ENCODE data around the gene PBX3. TPM values are rescaled to one million over a fixed set of nuclear protein-coding genes. Genes with fewer than 3 reads are reported as not detected.

The PBX3 gene
- total RNA-seq = 23.8 and 27.6 TPM in 2 replicates

DNA sequence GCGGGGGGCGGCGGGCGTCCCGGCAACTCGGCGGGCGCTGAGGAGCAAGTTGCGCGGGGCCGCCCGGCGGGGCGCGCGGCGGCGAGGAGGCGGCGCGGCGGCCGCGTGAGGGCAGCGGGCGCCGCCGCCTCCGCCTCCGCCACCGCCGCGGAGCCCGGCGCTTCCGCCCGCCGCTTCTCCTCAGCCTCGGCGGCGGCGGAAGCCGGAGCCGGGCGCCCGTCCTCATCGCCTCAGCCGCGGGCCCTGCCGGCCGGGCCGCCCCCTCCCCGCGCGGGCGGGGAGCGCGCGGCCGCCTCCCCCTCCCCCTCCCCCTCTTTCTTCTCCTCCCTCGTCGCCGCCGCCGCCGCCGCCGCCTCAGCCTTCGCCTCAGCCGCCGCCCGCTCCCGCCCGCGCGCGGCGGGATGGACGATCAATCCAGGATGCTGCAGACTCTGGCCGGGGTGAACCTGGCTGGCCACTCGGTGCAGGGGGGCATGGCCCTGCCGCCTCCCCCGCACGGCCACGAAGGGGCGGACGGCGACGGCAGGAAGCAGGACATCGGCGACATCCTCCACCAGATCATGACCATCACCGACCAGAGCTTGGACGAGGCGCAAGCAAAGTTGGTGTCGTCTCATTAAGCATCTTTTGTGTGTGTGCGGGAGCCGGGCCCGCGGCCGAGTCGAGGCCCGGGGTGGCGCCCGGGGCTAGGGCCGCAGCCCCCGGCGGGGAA lies at the start of gene PBX3:
Gene PBX3, plus strand, starts transcription at position 321 of the 712 bp plus-strand sequence.
- TF ChIP-seq, protein P1, sequence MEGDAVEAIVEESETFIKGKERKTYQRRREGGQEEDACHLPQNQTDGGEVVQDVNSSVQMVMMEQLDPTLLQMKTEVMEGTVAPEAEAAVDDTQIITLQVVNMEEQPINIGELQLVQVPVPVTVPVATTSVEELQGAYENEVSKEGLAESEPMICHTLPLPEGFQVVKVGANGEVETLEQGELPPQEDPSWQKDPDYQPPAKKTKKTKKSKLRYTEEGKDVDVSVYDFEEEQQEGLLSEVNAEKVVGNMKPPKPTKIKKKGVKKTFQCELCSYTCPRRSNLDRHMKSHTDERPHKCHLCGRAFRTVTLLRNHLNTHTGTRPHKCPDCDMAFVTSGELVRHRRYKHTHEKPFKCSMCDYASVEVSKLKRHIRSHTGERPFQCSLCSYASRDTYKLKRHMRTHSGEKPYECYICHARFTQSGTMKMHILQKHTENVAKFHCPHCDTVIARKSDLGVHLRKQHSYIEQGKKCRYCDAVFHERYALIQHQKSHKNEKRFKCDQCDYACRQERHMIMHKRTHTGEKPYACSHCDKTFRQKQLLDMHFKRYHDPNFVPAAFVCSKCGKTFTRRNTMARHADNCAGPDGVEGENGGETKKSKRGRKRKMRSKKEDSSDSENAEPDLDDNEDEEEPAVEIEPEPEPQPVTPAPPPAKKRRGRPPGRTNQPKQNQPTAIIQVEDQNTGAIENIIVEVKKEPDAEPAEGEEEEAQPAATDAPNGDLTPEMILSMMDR (IDR thresholded peaks at IDR 0.05; ENCODE audit: insufficient read depth, low read depth, low read length) = no peak
- DNase-seq (ENCODE audit: low read depth) = no peak

DNA sequence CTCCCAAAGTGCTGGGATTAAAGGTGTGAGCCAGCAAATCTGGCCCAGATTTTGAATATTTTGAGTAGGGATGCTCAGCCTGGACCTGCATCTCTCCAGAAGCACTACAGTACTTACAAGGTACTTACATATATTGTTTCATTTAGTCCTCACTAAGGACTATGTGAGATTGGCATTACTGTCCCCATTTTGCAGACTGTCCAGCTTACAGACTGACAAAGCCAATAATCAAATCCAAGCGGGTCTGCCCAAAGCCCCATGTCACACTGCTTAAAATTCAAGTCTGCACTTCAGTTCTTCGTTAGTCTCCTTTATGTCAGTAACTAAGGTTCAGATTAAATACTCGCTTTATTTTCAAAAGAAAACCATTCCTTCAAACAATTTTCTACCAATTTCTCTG lies 47.3 kb upstream of the PBX3 start:
- TF ChIP-seq, protein P1 (IDR thresholded peaks at IDR 0.05; ENCODE audit: insufficient read depth, low read depth, low read length) = no peak
- H3K4me3 ChIP-seq (ENCODE audit: low read depth, low read length) = no peak overlapping the region
- DNase-seq (ENCODE audit: low read depth) = no peak

More for the DNA sequence above, at the start of gene PBX3:
- H3K4me3 ChIP-seq (ENCODE audit: low read depth, low read length) = peak within 1 kb of the TSS; percentile 79

DNA sequence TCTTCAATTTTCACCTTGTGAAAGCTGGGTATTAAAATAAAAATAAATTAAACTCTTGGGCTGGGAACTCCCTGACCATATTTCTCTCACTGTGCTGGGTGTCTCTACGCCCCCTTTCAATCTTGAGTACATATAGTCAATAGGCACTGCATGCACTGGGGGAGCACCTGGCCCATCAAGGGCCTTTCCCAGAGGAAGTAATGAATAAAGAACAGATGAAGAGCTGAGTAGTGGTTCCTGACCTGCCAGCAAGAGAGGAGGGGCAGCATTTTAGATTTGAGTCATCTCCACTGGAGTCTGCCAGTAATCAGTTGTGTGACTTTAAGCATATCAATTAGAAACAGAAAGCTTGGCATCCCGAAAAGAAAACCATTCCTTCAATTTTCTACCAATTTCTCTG lies 46.4 kb upstream of the PBX3 start:
- DNase-seq (ENCODE audit: low read depth) = no peak
- TF ChIP-seq, protein P1 (IDR thresholded peaks at IDR 0.05; ENCODE audit: insufficient read depth, low read depth, low read length) = no peak
- H3K4me3 ChIP-seq (ENCODE audit: low read depth, low read length) = no peak overlapping the region

DNA sequence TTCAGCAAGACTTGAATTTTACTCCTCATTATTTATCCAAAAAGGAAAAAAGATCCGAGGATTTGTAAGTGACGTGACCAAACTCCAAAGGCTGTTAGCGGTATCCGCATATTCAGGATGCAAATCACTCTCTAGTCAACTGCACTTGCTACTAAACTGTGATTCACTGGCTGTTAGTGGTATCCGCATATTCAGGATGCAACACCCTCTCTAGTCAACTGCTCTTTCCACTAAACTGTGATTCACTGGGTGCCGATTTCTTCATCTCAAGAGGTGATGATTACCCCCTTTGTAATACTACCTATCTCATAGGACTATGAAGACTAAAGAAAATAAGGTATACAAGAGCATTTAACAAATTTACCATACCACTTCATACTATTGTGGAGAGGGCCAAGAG lies 45.8 kb upstream of the PBX3 start:
- TF ChIP-seq, protein P1 (IDR thresholded peaks at IDR 0.05; ENCODE audit: insufficient read depth, low read depth, low read length) = no peak
- no peak overlapping the region for H3K4me3 ChIP-seq (ENCODE audit: low read depth, low read length)
- DNase-seq (ENCODE audit: low read depth) = no peak

DNA sequence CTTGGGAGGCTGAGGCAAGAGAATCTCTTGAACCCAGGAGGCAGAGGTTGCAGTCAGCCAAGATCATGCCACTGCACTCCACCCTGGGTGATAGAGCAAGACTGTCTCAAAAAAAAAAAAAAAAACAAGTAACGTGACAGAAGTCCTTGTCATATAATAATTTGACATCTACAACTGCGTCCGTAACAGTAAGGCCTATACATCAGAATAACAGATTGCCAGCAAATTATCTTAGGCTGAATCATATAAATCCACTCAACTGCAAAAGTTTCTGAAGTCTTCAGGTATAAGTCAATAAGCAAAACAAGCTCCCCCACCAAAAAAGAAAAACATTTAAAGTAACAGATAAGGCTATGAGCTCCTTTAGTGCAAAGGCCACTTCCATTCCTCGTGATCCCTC lies 43.5 kb upstream of the PBX3 start:
- no peak for DNase-seq (ENCODE audit: low read depth)
- no peak overlapping the region for H3K4me3 ChIP-seq (ENCODE audit: low read depth, low read length)
- TF ChIP-seq, protein P1 (IDR thresholded peaks at IDR 0.05; ENCODE audit: insufficient read depth, low read depth, low read length) = no peak

DNA sequence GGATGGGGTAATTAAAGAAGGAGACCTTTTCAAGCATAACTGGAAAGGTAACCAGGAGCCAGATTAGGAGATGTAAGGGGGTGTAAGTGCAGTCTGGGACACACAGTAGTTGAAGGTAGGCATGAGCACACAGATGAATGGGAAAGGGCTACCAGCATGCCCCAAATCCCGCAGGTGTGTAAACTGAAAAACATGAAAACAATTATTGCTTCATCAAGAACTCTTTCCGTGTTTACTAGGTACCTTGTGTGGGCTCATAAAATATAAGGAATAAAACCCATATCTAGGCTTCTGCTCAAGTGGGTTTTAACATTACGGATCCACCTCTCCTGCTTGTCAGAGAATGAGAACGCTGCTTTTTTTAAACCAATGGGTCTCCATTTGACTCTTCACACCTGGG lies 41.3 kb upstream of the PBX3 start:
- H3K4me3 ChIP-seq (ENCODE audit: low read depth, low read length) = peak overlapping the region; percentile 91
- TF ChIP-seq, protein P1 (IDR thresholded peaks at IDR 0.05; ENCODE audit: insufficient read depth, low read depth, low read length) = no peak
- no peak for DNase-seq (ENCODE audit: low read depth)
